GM18517 (cell line): ENCODE results near the gene TAGLN3.
"Not testable (repeated sequence)": the region's sequence is repeated elsewhere in the genome, so short reads cannot be mapped to it uniquely, and the experiment has no call there.

Experiments used
- ATAC-seq: cut with Tn5 transposase; IDR thresholded peaks from one replicate; pipeline ENCODE4 v1.9.1; 2021; ENCODE audit warnings: mild to moderate bottlenecking, moderate library complexity; ENCODE audit not compliant: unreplicated experiment

TAGLN3 gene

GRCh38 chr3:112007633-112008032, 8.9 kb downstream of the TAGLN3 start:
- ATAC-seq, result no peak

DNA sequence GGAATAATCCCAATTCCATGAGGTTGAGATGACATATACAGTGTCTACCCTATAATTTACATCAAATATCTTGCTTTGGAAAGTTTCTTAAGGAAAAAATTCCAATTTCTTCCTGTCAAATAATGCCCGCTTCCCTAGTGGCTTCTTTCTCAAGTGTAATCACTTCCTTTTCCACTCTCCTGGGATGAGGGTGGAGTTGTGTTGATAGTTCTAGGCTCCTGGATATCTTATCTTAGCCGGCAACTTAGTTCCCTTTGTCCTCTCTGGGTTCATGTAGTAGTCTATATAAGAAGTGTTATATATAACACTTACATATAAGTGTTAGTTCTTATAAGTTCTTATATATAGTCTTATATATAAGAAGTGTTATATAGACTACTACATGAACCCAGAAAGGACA, 10.9 kb downstream of the TAGLN3 start:
- no peak for ATAC-seq

DNA sequence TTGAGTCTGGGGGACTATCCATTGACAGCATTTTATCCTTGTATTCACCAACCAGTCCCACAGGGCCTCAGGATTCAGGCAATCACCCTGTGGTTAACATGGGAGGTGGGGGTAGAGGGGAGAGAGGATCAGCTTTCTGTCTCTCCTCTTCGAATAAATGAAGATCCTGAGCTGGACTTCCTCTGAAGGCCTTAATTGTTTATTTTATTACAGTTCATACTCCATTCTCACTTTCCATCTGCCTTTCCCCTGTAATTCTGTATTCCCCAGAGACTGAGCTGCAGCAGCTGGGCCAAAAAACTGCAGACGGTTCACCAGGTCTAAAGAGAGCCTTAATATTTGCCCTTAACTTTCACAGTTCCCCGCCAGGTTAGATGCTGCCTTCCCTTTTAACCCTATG, 11.9 kb downstream of the TAGLN3 start:
- ATAC-seq, result no peak

GRCh38 chr3:112011376-112011940, 12.7 kb downstream of the TAGLN3 start:
- ATAC-seq, result no peak

GRCh38 chr3:112012205-112012992, 13.7 kb downstream of the TAGLN3 start:
- no peak for ATAC-seq

- ATAC-seq, result peak; percentile 86
Observed at GRCh38 chr3:112013058-112013783, 14.5 kb downstream of the TAGLN3 start.

DNA sequence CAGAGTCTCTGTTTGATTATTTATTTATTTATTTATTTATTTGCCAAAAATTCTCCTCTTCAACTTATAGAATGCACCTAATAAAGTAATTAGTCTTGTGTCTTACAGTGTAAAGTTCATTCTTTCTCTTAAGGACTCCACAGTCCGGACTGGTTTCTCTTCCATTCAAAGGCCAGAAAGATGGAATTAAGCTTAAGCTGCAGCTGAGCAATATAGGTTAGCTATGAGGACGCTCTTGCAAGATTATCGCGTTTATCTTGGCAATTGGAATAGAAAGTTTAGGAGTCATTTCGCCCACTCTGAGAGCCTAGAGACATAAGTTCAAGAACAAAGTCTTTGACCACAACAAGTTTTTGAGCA, 15.0 kb downstream of the TAGLN3 start:
- peak; percentile 27 for ATAC-seq

- no peak for ATAC-seq
Observed at GRCh38 chr3:112017091-112017490, 18.4 kb downstream of the TAGLN3 start.

GRCh38 chr3:112018712-112019111, 20.0 kb downstream of the TAGLN3 start:
- ATAC-seq, result no peak

- ATAC-seq, result no peak
Observed at GRCh38 chr3:112019716-112020115, 21.0 kb downstream of the TAGLN3 start.

DNA sequence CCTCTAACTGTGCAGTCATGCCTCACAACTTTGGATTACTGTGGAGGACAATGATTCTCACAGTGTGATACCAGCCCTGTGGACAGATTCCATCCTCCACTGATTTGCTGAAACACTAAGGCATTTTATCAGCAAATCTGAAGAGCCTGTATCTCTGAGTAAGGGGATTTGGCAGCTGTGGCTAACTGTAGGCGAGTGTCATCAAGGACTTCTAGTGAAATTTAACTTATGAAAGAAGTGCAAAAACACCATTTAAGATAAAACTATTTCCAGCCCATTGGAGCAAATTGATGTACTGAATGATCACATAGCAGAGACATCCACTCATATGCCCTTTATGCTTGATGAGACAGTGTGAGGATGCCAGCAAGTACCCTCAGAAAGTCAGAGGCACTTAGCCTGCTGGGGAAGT, 22.0 kb downstream of the TAGLN3 start:
- ATAC-seq, result no peak

DNA sequence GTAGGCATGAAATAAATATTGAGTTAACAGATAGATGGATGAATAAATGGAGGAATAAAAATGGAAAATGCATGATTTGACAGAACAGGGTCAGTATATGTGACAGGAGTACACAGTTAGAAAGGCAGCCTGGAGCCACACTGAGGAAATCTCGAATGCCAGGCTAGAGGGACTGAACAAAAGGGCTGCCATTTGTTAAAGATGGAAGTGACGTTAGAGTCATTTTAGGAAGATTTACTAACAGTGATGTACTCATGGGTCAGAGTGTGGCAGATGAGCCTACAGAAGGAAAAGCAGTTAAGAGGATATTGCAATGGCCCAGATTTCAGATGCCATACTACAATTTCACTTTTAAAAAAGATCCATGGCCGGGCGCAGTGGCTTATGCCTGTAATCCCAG, 28.4 kb downstream of the TAGLN3 start:
- no peak for ATAC-seq

DNA sequence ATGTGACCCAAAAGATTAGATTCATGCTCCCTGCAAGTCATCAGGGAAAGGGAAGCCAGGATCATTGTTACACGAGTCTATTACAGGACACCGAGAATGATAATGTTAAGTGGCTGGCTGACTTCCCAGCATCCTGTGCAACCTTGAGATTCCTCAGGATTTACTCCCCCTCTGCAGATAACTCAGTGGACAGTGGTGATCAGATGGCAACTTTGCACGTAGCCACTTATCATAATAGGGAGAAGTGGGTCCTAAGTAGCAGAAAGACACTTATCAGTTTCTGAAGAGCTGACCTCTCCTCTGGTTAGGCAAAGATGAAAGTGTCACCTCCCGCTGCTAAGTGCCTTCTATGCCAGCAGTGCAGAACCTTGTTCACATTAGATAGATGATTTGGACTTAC, 29.1 kb downstream of the TAGLN3 start:
- no peak for ATAC-seq

GRCh38 chr3:112030901-112031300, 32.2 kb downstream of the TAGLN3 start:
- no peak for ATAC-seq

GRCh38 chr3:112032098-112032731, 33.5 kb downstream of the TAGLN3 start:
- no peak for ATAC-seq

DNA sequence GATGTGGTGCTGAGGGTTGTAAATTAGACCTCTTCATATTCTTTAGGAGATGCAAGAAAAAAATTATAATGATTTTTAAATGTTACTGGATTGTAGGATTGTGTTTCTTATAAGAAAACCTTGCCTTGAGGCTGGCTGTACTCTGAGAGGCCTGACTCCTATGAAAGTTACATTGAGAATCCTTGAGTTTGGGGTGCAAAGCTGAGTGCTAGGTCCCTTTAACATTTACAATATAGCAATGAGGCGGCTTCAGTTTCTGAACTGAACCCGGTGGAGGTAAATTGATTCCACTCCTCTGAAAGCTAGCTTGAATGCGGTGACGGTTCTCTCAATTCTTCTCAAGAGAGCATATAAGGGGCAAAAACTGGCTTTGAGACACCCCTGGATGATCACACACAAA, 35.7 kb downstream of the TAGLN3 start, which contains the start of gene TMPRSS7:
Gene TMPRSS7, plus strand, starts transcription at position 301 of the 400 bp plus-strand sequence. CDS start 110 bp downstream, outside the sequence.
- ATAC-seq, result no peak

DNA sequence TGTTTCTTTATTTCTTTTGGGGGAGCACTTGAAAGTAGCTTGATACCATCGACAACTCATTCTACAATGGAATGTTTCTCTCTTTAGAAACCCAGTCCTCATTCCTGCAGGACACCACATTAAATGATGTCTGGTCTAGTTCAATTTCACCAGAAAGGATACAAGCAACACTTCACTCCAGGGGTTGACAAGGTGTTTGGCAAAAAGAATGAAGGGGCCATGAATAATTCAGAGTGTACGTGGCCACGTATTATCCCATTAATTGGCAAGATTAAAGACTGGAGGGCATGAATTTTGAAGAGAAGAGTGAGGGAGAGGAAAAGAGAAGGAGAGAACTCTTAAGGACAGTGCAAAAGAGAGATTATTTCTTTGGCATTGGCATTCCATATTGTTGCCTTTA, 36.5 kb downstream of the TAGLN3 start:
- no peak for ATAC-seq

GRCh38 chr3:112037194-112037593, 38.5 kb downstream of the TAGLN3 start:
- ATAC-seq, result not testable (repeated sequence)

DNA sequence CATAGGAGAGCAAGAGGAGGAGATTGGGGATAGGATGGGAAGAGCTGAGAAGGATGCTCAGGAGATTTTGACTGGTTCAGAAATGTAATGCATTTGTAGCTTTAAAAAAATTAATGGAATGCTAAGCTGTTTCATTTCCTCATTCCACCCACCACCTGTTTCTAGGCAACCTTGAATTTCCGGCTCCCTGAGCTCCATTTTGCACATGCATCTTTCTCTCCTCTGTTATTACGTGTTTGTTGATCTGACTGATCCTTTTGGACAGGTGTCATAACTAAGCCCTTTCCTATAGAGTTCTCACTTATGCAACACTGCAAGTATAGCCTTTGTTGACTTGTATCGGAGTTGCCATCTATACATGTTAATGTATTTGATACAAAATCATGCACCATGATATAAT, 40.1 kb downstream of the TAGLN3 start:
- ATAC-seq, result no peak

- ATAC-seq, result no peak
Observed at GRCh38 chr3:112041321-112041720, 42.6 kb downstream of the TAGLN3 start.

DNA sequence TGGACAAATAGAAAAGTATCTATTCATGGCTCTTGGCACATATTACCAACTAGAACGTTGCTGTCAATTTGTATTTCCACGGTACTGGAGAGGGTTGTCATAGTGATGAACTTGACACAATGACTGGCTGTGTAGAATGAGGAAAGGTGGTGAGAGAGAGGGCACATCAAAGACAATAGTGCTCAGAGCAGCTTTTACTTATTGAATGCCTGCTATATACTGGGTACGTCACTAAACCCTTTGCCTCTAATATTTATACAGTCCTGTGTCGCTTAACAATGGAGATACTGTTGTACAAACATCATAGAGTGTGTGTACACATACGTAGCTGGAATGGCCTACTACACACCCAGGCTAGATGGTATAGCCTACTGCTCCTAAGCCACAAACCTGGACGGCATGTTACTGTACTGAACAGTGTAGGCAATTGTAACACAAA, 44.1 kb downstream of the TAGLN3 start:
- no peak for ATAC-seq
